K562 (cell line): Measurements from ENCODE around the gene NT5C. TPM values are rescaled to one million over a fixed set of nuclear protein-coding genes. Genes with fewer than 3 reads are reported as not detected.
A peak's percentile ranks its signal among the peaks of the same experiment; 100 is the strongest.

ENCODE experiments used
- ATF7 ChIP-seq: fragments of 450-650 bp; IDR thresholded peaks from 2 replicates; pipeline ENCODE4 v1.7.1; 2014; ENCODE audit warnings: mild to moderate bottlenecking, moderate library complexity
- E2F4 ChIP-seq: sonication (generic); formaldehyde crosslinking; IDR thresholded peaks from 2 replicates; pipeline ENCODE4 v1.8.0; 2022; ENCODE audit warnings: mild to moderate bottlenecking, low read depth, missing genetic modification reagents
- ETS1 ChIP-seq: conservative IDR thresholded peaks from 2 replicates; pipeline ENCODE4 v1.6.1; 2011; ENCODE audit warnings: low read depth, mild to moderate bottlenecking, low read length; ENCODE audit not compliant: control insufficient read depth
- HINFP ChIP-seq: fragments of 450-650 bp; conservative IDR thresholded peaks from 2 replicates; pipeline ENCODE4 v1.6.1; 2016; ENCODE audit warnings: missing genetic modification characterization, low read depth, mild to moderate bottlenecking, control low read depth, missing compliant biosample characterization
- KDM5B ChIP-seq: fragments of 200-600 bp; sonication (generic); IDR thresholded peaks from 2 replicates; pipeline ENCODE4 v1.6.1; 2012; ENCODE audit warnings: low read depth, mild to moderate bottlenecking, moderate library complexity, low read length, control low read depth, inconsistent platforms; ENCODE audit not compliant: insufficient replicate concordance
- LCOR ChIP-seq: sonication (generic); formaldehyde crosslinking; IDR thresholded peaks from 2 replicates; pipeline ENCODE4 v1.8.0; 2022; ENCODE audit warnings: mild to moderate bottlenecking, missing genetic modification reagents
- LEF1 ChIP-seq: fragments of 450-650 bp; IDR thresholded peaks from 2 replicates; pipeline ENCODE4 v1.6.1; 2016; ENCODE audit warnings: mild to moderate bottlenecking
- PKNOX1 ChIP-seq: fragments of 450-650 bp; IDR thresholded peaks from 2 replicates; pipeline ENCODE4 v1.6.1; 2016
- POLR2B ChIP-seq: fragments of 450-650 bp; IDR thresholded peaks from 2 replicates; pipeline ENCODE4 v1.6.1; 2018; ENCODE audit warnings: low read depth; ENCODE audit not compliant: partially characterized antibody
- POLR2G ChIP-seq: fragments of 200-400 bp; formaldehyde crosslinking; IDR thresholded peaks from 2 replicates; pipeline ENCODE4 v1.6.1; 2017; ENCODE audit warnings: low read depth, mild to moderate bottlenecking, antibody characterized with exemption, low read length, moderate library complexity
- RCOR1 ChIP-seq, 2 experiments: IDR thresholded peaks; 2 replicates each; pipeline ENCODE4 v1.6.1; 2012; ENCODE audit warnings: low read depth in 2 of 2, low read length in 2 of 2, borderline replicate concordance in 1 of 2, improper control_type of control experiment in 1 of 2
- RNF2 ChIP-seq: sonication (generic); IDR thresholded peaks from 2 replicates; pipeline ENCODE4 v1.6.1; 2016
- USF1 ChIP-seq: sonication (generic); formaldehyde crosslinking; IDR thresholded peaks from 2 replicates; pipeline ENCODE4 v1.9.0; 2022; ENCODE audit warnings: mild to moderate bottlenecking, missing genetic modification reagents
- USF2 ChIP-seq: sonication (generic); formaldehyde crosslinking; IDR thresholded peaks from 2 replicates; pipeline ENCODE4 v1.5.0; 2020; ENCODE audit warnings: missing genetic modification reagents
- XRCC4 ChIP-seq: IDR thresholded peaks from one replicate; pipeline ENCODE4 v1.6.1; 2011; ENCODE audit not compliant: insufficient read depth, insufficient read length; ENCODE audit errors: extremely low read depth
- ZC3H11A ChIP-seq: IDR thresholded peaks from 2 replicates; pipeline ENCODE4 v1.6.1; 2012; ENCODE audit warnings: low read depth, low read length, improper control_type of control experiment
- ZNF134 ChIP-seq: fragments of 250-450 bp; sonication (Bioruptor Pico); conservative IDR thresholded peaks from 2 replicates; pipeline ENCODE4 v1.4.0; 2020
- ZNF830 ChIP-seq: fragments of 250-450 bp; sonication (Bioruptor Pico); IDR thresholded peaks from 2 replicates; pipeline ENCODE4 v1.5.0; 2021; ENCODE audit warnings: mild to moderate bottlenecking
- polyA plus RNA-seq, 8 experiments: library from polyadenylated mRNA; depleted of rRNA in 4 of 8; stranded (reverse) in 5 of 8; unstranded in 3 of 8; fragments of >200 nt; fragmentation: Nextera tagmentation in 2 of 8; fragmentation: Illumina TruSeq in 1 of 8; extraction: Ambion mirVana in 2 of 8; extraction: Trizol in 1 of 8; gene quantifications; 2 replicates each; pipeline versions ENCODE4 v1.2.1 to v1.2.3, GENCODE V29; 2011 to 2014; ENCODE audit warnings: inconsistent platforms in 1 of 8, missing spikeins in 1 of 8
- total RNA-seq, 7 experiments: library from RNA; depleted of rRNA in 6 of 7; stranded (reverse); fragments of >200 nt in 6 of 7; fragmentation: Illumina TruSeq in 2 of 7; extraction: Trizol in 2 of 7; gene quantifications; 2 replicates each; pipeline versions ENCODE4 v1.2.1 to v1.2.3, GENCODE V29; 2011 to 2021; ENCODE audit warnings: low replicate concordance in 1 of 7

NT5C gene
- total and polyA plus RNA-seq, 9 of the 15 experiments (the other 6 are each of a cell fraction or from before 2014, with no cell fraction given), result 2.9 to 205 (median 45.0) TPM

GRCh38 chr17:75131278-75132017, at the start of gene NT5C (continued):
- 0 out of 2 replicates have a peak, but pooled peaks have one; percentile 37 for TF ChIP-seq ZNF134
- no peak for TF ChIP-seq HINFP (tag)
- TF ChIP-seq PKNOX1, result no peak
- TF ChIP-seq USF2, result peak; percentile 24; the same call in 1 of the 2 replicates
- no peak for TF ChIP-seq XRCC4
- peak; percentile 94 for TF ChIP-seq POLR2G
- TF ChIP-seq ZC3H11A, result no peak
- TF ChIP-seq ETS1, result peak; percentile 94; the same call in 1 of the 2 replicates
- TF ChIP-seq RCOR1 (IDR thresholded peaks at IDR 0.05; ENCODE audit: borderline replicate concordance in 1 of 2, low read depth in 2 of 2, low read length in 2 of 2), result peak in 1 of 2 experiments; percentile 63; a peak in 1 of 4 replicates
- TF ChIP-seq RNF2, result peak; percentile 34; the same call in 1 of the 2 replicates
- TF ChIP-seq ZNF830 (CRISPR knock-in tag), result 0 out of 2 replicates have a peak, but pooled peaks have one; percentile 41
- 0 out of 2 replicates have a peak, but pooled peaks have one; percentile 42 for TF ChIP-seq E2F4 (CRISPR knock-in tag)
- TF ChIP-seq LCOR (CRISPR knock-in tag), result 0 out of 2 replicates have a peak, but pooled peaks have one; percentile 33
- TF ChIP-seq USF1 (CRISPR knock-in tag), result peak; percentile 68; the same call in 1 of the 2 replicates
- no peak for TF ChIP-seq LEF1
- peak; percentile 62 for TF ChIP-seq KDM5B
- TF ChIP-seq POLR2B, result peak; percentile 40
- peak; percentile 84 for TF ChIP-seq ATF7
